ENCODE data around the gene SSR1.

GRCh38 chr6:7298113-7298512 lies 14.9 kb downstream of the SSR1 start:
- TF ChIP-seq EP300 (conservative IDR thresholded peaks at IDR 0.05; ENCODE audit: poor library complexity, severe bottlenecking) (no peak), CTCF (IDR thresholded peaks at IDR 0.05; ENCODE audit: poor library complexity, severe bottlenecking) (no peak), POLR2AphosphoS5 (IDR thresholded peaks at IDR 0.05) (no peak)

Data from neural cell (in vitro differentiated cells).